Neural progenitor cell (in vitro differentiated cells): ENCODE results near the gene FAM20C.

ENCODE experiments used
- EZH2 ChIP-seq: fragments of 200-600 bp; sonication (generic); IDR thresholded peaks from 2 replicates; pipeline ENCODE4 v1.6.1; 2017; ENCODE audit warnings: antibody characterized with exemption, mild to moderate bottlenecking, moderate library complexity
- EZH2phosphoT487 ChIP-seq: fragments of 200-600 bp; sonication (generic); IDR thresholded peaks from 2 replicates; pipeline ENCODE4 v1.6.1; 2017; ENCODE audit warnings: antibody characterized with exemption
- TF ChIP-seq, protein P1 (sequence below): fragments of 200-600 bp; sonication (generic); IDR thresholded peaks from 2 replicates; pipeline ENCODE4 v1.5.1; 2017; ENCODE audit warnings: antibody characterized with exemption, mild to moderate bottlenecking

GRCh38 chr7:251446-252175, 59.2 kb downstream of the FAM20C start:
- TF ChIP-seq, protein P1, sequence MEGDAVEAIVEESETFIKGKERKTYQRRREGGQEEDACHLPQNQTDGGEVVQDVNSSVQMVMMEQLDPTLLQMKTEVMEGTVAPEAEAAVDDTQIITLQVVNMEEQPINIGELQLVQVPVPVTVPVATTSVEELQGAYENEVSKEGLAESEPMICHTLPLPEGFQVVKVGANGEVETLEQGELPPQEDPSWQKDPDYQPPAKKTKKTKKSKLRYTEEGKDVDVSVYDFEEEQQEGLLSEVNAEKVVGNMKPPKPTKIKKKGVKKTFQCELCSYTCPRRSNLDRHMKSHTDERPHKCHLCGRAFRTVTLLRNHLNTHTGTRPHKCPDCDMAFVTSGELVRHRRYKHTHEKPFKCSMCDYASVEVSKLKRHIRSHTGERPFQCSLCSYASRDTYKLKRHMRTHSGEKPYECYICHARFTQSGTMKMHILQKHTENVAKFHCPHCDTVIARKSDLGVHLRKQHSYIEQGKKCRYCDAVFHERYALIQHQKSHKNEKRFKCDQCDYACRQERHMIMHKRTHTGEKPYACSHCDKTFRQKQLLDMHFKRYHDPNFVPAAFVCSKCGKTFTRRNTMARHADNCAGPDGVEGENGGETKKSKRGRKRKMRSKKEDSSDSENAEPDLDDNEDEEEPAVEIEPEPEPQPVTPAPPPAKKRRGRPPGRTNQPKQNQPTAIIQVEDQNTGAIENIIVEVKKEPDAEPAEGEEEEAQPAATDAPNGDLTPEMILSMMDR = no peak
- TF ChIP-seq EZH2 (no peak), EZH2phosphoT487 (no peak)
